CD4-positive, alpha-beta T cell treated with Interleukin-4 for 1 hour (primary cell): ENCODE measurements around the gene ANO10.
"Not testable (repeated sequence)": the region's sequence is repeated elsewhere in the genome, so short reads cannot be mapped to it uniquely, and the experiment has no call there.

Source experiments
- DNase-seq, 2 donors: peaks; one replicate each; pipeline ENCODE4 v3.0.0-alpha.2; 2020 to 2022

ANO10 gene

GRCh38 chr3:43366885-43367284 lies 254.9 kb downstream of the ANO10 start:
- DNase-seq: no peak

- no peak for DNase-seq
Observed at GRCh38 chr3:43366481-43366880, 255.3 kb downstream of the ANO10 start.

GRCh38 chr3:43365601-43366305 lies 256.1 kb downstream of the ANO10 start:
- no peak for DNase-seq

- DNase-seq: no peak
Observed at GRCh38 chr3:43364926-43365325, 256.9 kb downstream of the ANO10 start.

- DNase-seq: no peak
Observed at GRCh38 chr3:43364494-43364893, 257.3 kb downstream of the ANO10 start.

- DNase-seq: no peak
Observed at GRCh38 chr3:43363621-43364266, 258.1 kb downstream of the ANO10 start.

- no peak for DNase-seq
Observed at GRCh38 chr3:43362961-43363360, 258.9 kb downstream of the ANO10 start.

- DNase-seq: no peak
Observed at GRCh38 chr3:43362183-43362582, 259.6 kb downstream of the ANO10 start.

- no peak for DNase-seq
Observed at GRCh38 chr3:43361077-43361476, 260.7 kb downstream of the ANO10 start.

GRCh38 chr3:43356033-43356432 lies 265.8 kb downstream of the ANO10 start:
- DNase-seq: not testable (repeated sequence)

- no peak for DNase-seq
Observed at GRCh38 chr3:43353923-43354670, 267.7 kb downstream of the ANO10 start.

- no peak for DNase-seq
Observed at GRCh38 chr3:43353393-43353792, 268.4 kb downstream of the ANO10 start.

GRCh38 chr3:43349716-43350115 lies 272.1 kb downstream of the ANO10 start:
- no peak for DNase-seq

GRCh38 chr3:43348852-43349574 lies 272.8 kb downstream of the ANO10 start:
- DNase-seq: no peak

- no peak for DNase-seq
Observed at GRCh38 chr3:43348350-43348749, 273.5 kb downstream of the ANO10 start.

GRCh38 chr3:43347774-43348173 lies 274.0 kb downstream of the ANO10 start:
- DNase-seq: no peak

- peak; percentile 51 to 75 for DNase-seq
Observed at GRCh38 chr3:43346978-43347749, 274.6 kb downstream of the ANO10 start.

- no peak for DNase-seq
Observed at GRCh38 chr3:43345877-43346276, 275.9 kb downstream of the ANO10 start.

- DNase-seq: no peak
Observed at GRCh38 chr3:43345246-43345645, 276.6 kb downstream of the ANO10 start.

- no peak for DNase-seq
Observed at GRCh38 chr3:43344520-43344919, 277.3 kb downstream of the ANO10 start.

- no peak for DNase-seq
Observed at GRCh38 chr3:43343815-43344214, 278.0 kb downstream of the ANO10 start.

GRCh38 chr3:43343185-43343584 lies 278.6 kb downstream of the ANO10 start:
- DNase-seq: peak in 1 of 2 donors; percentile 40
